HG03378 (cell line): ENCODE measurements around the gene XRN1.

Experiments used
- ATAC-seq: cut with Tn5 transposase; IDR thresholded peaks from one replicate; pipeline ENCODE4 v1.9.1; 2021; ENCODE audit warnings: mild to moderate bottlenecking, moderate library complexity; ENCODE audit not compliant: unreplicated experiment

The XRN1 gene

GRCh38 chr3:142275856-142276255, 172.0 kb downstream of the XRN1 start:
- no peak for ATAC-seq

- no peak for ATAC-seq
Measured at GRCh38 chr3:142274908-142275307, 172.9 kb downstream of the XRN1 start.

DNA sequence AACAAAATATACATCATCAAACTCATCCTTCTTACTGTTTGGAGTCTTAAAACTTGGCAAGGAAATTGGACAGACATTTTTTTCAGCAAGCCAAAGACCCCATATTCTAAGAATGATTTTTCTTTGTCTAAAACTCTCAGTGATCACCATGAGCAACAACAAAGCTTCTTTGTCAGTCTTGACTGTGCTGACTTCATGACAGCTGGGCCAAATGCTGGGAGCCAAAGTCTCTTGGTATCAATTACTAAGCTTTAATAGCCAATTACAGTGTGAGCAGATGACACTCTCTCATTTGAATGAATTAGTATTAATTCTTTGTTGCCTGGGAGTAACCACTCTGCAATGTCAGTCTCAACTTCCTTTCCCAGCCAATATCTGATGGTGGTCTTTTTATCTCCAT, 174.3 kb downstream of the XRN1 start:
- no peak for ATAC-seq

DNA sequence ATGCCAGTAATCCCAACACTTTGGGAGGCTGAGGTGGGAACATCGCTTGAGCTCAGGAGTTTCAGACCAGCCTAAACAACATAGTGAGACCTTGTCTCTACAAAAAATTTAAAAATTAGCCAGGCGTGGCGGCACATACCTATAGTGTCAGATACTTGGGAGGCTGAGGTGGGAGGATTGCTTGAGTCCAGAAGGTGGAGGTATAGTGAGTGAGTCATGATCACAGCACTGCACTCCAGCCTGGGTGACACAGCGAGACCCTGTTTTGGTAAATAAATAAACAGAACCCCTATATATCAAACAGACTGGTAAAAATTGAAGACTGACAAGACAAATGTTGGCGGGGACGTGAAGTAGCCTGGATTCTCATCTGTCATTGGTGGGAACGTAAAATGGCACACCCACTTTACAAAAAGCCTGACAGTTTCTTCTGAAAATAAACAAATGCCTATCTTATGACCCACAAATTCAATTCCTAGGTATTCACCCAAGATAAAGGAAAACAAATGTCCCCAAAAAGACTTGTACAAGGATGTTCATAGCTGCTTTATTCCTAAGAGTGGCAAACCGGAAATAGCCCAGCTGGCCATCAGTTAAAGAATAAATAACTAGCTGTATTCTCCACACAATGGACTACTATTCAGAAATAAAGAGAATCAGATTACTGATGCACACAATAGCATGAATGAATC, 175.5 kb downstream of the XRN1 start:
- ATAC-seq: no peak

DNA sequence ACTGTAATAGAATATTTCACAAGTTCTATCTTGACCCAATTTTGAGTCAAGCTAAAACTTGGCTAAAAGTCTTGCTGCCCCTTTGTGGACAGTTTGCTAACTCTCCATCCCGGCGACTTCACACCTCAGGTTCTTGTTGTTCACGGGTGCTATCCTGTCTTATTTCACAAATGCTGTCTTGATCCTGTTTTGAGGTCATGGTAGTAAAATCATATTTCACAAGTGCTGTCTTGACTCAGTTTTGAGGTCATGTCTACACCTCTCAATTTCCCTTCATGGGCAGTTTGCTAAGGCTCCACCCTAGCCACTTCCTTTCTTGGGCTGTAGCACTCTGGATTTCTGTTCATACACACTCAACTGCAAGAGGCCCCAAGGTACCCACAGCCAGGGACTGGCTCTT, 177.4 kb downstream of the XRN1 start:
- ATAC-seq: no peak

- ATAC-seq: no peak
Measured at GRCh38 chr3:142269767-142270166, 178.1 kb downstream of the XRN1 start.

DNA sequence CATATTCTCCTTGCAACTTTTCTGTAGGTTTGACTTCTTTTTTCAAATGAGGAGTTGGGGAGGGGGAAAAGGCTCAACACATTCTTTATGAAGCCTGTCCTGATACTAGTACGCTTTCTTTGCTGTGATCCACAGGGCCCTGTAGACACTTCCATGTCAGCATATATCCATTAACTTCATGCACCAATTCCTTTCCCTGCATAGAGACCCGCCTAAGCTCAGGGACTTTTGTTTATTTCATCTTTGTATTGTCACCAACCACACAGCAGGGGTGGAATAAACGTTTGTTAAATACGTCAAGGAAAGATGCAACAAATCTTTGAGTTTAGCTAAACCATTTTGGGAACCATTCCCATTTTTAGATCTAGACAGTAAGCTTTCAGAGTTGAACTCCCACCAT, 179.4 kb downstream of the XRN1 start:
- no peak for ATAC-seq

- no peak for ATAC-seq
Measured at GRCh38 chr3:142267269-142267668, 180.6 kb downstream of the XRN1 start.

DNA sequence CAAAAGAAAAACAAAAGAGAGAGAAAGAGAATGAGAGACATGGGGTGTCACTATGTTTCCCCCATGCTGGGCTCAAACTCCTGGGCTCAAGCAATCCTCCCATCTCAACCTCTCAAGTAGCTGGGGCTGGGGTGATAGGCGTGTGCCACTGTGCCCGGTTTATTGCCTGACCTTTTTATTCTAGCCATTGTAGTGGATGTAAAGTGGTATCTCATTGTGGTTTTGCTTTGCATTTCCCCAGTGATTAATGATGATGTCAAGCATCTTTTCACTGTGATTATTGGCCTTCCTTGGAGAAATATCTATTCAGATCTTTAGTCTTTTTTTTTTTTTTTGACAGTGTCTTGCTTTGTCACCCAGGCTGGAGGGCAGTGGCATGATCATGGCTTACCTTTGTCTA, 184.7 kb downstream of the XRN1 start:
- ATAC-seq: no peak

GRCh38 chr3:142259359-142259758, 188.5 kb downstream of the XRN1 start:
- ATAC-seq: no peak

DNA sequence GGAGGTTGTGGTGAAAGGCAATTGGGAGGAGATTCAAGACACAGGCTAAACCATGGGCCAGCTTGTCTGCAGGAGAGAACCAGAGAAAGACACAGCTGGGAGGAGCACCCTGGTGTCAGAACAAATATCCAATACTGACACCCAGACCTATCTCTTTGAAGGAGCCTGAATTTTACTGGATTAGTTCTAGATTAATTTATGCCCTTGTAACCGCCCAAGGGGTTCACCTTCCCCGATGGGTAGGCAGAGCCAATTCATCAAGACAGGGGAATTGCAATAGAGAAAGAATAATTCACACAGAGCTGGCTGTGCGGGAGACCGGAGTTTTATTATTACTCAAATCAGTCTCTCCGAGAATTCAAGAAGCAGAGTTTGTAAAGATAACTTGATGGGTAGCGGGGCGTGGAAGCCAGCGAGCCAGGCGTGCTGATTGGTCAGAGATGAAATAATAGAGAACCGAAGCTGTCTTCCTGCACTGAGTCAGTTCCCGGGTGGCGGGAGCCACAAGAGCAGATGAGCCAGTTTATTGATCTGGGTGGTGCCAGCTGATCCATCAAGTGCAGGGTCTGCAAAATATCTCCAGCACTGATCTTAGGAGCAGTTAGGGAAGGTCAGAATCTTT, 191.0 kb downstream of the XRN1 start:
- no peak for ATAC-seq
